ENCODE results near the gene SETBP1. TPM values are rescaled to one million over a fixed set of nuclear protein-coding genes. Genes with fewer than 3 reads are reported as not detected.

Gene SETBP1
- total and polyA plus RNA-seq, 2 of the 4 experiments (the other 2 are of a cell fraction), result 0.19 to 0.36 TPM

- H3K79me1 ChIP-seq (ENCODE audit: low read depth in 1 of 2, low read length in 2 of 2), result no peaks in the 10 kb centered on the region
- no peak overlapping the region for H3K4me3 ChIP-seq (ENCODE audit: insufficient read depth, low read depth, low read length)
- no CpG with 5 or more reads among the region's 2 CpGs for WGBS, 2 experiments (ENCODE audit: extremely low coverage in 2 of 2, insufficient read length in 1 of 2)
- no peak overlapping the region for H2BK120ac ChIP-seq (ENCODE audit: low read depth, low read length)
- H3K23ac ChIP-seq (ENCODE audit: low read depth, low read length), result no peak overlapping the region
- H2BK15ac ChIP-seq (ENCODE audit: low read depth, low read length), result no peak overlapping the region
- no peak for DNase-seq
- H4K20me1 ChIP-seq (ENCODE audit: insufficient read depth, low read length), result no peaks in the 10 kb centered on the region
- H3K9ac ChIP-seq (ENCODE audit: low read depth, low read length), result no peak overlapping the region
- H3K18ac ChIP-seq (ENCODE audit: low read depth, low read length), result no peak overlapping the region
- in situ Hi-C loops (cut with MboI; ENCODE audit: low sequenced_read_pairs), result no loop called here
- no peak overlapping the region for H2AK9ac ChIP-seq (replicated peaks; ENCODE audit: low read depth, low read length, poor library complexity)
- CTCF ChIA-PET, result no interaction called here
- H4K8ac ChIP-seq (ENCODE audit: low read depth in 2 of 2, low read length in 2 of 2), result no peak overlapping the region
- no peak for ATAC-seq (ENCODE audit: low read depth)
- H3K27me3 ChIP-seq (ENCODE audit: control insufficient read depth, insufficient read depth, low read length), result peaks cover 9% of the 10 kb centered on the region
- no peak overlapping the region for H4K5ac ChIP-seq (ENCODE audit: low read depth, low read length)
- no peak overlapping the region for H3K14ac ChIP-seq (replicated peaks; ENCODE audit: low read depth, low read length)
- no peak overlapping the region for H3K4ac ChIP-seq (ENCODE audit: low read depth, low read length)
- no peaks in the 10 kb centered on the region for H3K9me3 ChIP-seq (ENCODE audit: control insufficient read depth, insufficient read depth, low read length)
- POLR2A ChIA-PET (ENCODE audit: unreplicated experiment), result no interaction called here
- H3K9me1 ChIP-seq (ENCODE audit: insufficient read depth, low read length), result no peaks in the 10 kb centered on the region; the same call in 1 of the 2 replicates
- no peak overlapping the region for H2AK5ac ChIP-seq (ENCODE audit: low read depth, low read length)
- H3K27ac ChIP-seq (ENCODE audit: insufficient read depth, low read length), result no peak overlapping the region
- intact Hi-C loops (cut with micrococcal nuclease), result no loop called here
- dilution Hi-C loops (cut with HindIII; ENCODE audit: low sequenced_read_pairs, unreplicated experiment), result no loop called here
- no TSS peak for BruUV-seq (replicated peaks)
- no peaks in the 10 kb centered on the region for H3K4me1 ChIP-seq (ENCODE audit: control insufficient read depth, insufficient read depth, low read length)
- H2BK5ac ChIP-seq (ENCODE audit: low read depth, low read length, poor library complexity, severe bottlenecking), result no peak overlapping the region
- H3K4me2 ChIP-seq (ENCODE audit: low read depth, low read length), result no peak overlapping the region
- no peak overlapping the region for H3K56ac ChIP-seq (ENCODE audit: extremely low read depth, insufficient read depth, low read length)
- H2BK20ac ChIP-seq (ENCODE audit: low read depth, low read length), result no peak overlapping the region
- TF ChIP-seq SMC3 (IDR thresholded peaks at IDR 0.05; ENCODE audit: low read depth, low read length) (no peak), RCOR1 (IDR thresholded peaks at IDR 0.05; ENCODE audit: insufficient replicate concordance, low read length) (no peak), RAD21 (IDR thresholded peaks at IDR 0.05; ENCODE audit: low read length) (no peak), MAZ (IDR thresholded peaks at IDR 0.05; ENCODE audit: borderline replicate concordance, low read depth, low read length) (no peak), CHD1 (IDR thresholded peaks at IDR 0.05; ENCODE audit: low read depth, low read length) (no peak), MXI1 (IDR thresholded peaks at IDR 0.05; ENCODE audit: borderline replicate concordance, low read depth, low read length) (no peak), RFX5 (IDR thresholded peaks at IDR 0.05; ENCODE audit: low read depth, low read length) (no peak), ELK1 (IDR thresholded peaks at IDR 0.05; ENCODE audit: borderline replicate concordance, low read depth, low read length) (no peak), CEBPB (IDR thresholded peaks at IDR 0.05; ENCODE audit: low read depth, low read length) (no peak), POLR2A (IDR thresholded peaks at IDR 0.05; ENCODE audit: low read depth, low read length) (no peak), USF2 (IDR thresholded peaks at IDR 0.05; ENCODE audit: low read depth, low read length) (no peak)
- no peak overlapping the region for H4K91ac ChIP-seq (ENCODE audit: insufficient read depth, low read depth, low read length)
- H3K36me3 ChIP-seq (ENCODE audit: control insufficient read depth, insufficient read depth, low read length), result no peaks in the 10 kb centered on the region
- no peak overlapping the region for H2AFZ ChIP-seq (replicated peaks; ENCODE audit: low read length, poor library complexity)
Measured at GRCh38 chr18:45106331-45106774, 425.7 kb downstream of the SETBP1 start.

Data from IMR-90 (cell line).